ENCODE measurements around the gene NOL4. TPM values are rescaled to one million over a fixed set of nuclear protein-coding genes. Genes with fewer than 3 reads are reported as not detected.

NOL4 gene
- total RNA-seq: 160 TPM

GRCh38 chr18:34224423-34225217 lies at the start of gene NOL4:
NOL4 (minus strand) TSS chr18:34224913; CDS start chr18:34223253, 1,660 bp downstream.

